HG03571 (cell line): ENCODE results near the gene CPA3.

Source experiments
- ATAC-seq: cut with Tn5 transposase; IDR thresholded peaks from one replicate; pipeline ENCODE4 v1.9.1; 2021; ENCODE audit not compliant: unreplicated experiment

CPA3 gene

GRCh38 chr3:148865049-148865448, at the start of gene CPA3:
CPA3 (plus strand) TSS chr3:148865296; CDS start chr3:148865308, 12 bp downstream.
- ATAC-seq, result no peak

- ATAC-seq, result no peak
These were observed 49.6 kb upstream of the CPA3 start for GRCh38 chr3:148815316-148816110.

- ATAC-seq, result no peak
These were observed 48.7 kb upstream of the CPA3 start for GRCh38 chr3:148816427-148816826.

- no peak for ATAC-seq
These were observed 48.0 kb upstream of the CPA3 start for GRCh38 chr3:148816981-148817525.

GRCh38 chr3:148820361-148821245, 44.5 kb upstream of the CPA3 start:
- ATAC-seq, result no peak

GRCh38 chr3:148823026-148823425, 42.1 kb upstream of the CPA3 start:
- no peak for ATAC-seq

- ATAC-seq, result no peak
These were observed 39.6 kb upstream of the CPA3 start for GRCh38 chr3:148825476-148825875.

- ATAC-seq, result no peak
These were observed 37.5 kb upstream of the CPA3 start, which contains the start of gene CPB1 for GRCh38 chr3:148827585-148827984. CPB1 (plus strand) TSS chr3:148827811; CDS start chr3:148827824, 13 bp downstream.

- no peak for ATAC-seq
These were observed 36.9 kb upstream of the CPA3 start for GRCh38 chr3:148828136-148828690.

GRCh38 chr3:148829926-148830325, 35.2 kb upstream of the CPA3 start:
- ATAC-seq, result no peak

- no peak for ATAC-seq
These were observed 31.9 kb upstream of the CPA3 start for GRCh38 chr3:148833223-148833622.

GRCh38 chr3:148839805-148840204, 25.3 kb upstream of the CPA3 start:
- no peak for ATAC-seq

- no peak for ATAC-seq
These were observed 24.6 kb upstream of the CPA3 start for GRCh38 chr3:148840451-148840850.

- ATAC-seq, result no peak
These were observed 19.2 kb upstream of the CPA3 start for GRCh38 chr3:148845756-148846395.

GRCh38 chr3:148847351-148847750, 17.7 kb upstream of the CPA3 start:
- ATAC-seq, result no peak

- ATAC-seq, result no peak
These were observed 16.7 kb upstream of the CPA3 start for GRCh38 chr3:148848410-148848809.

GRCh38 chr3:148852271-148852992, 12.7 kb upstream of the CPA3 start:
- no peak for ATAC-seq

GRCh38 chr3:148853076-148853475, 12.0 kb upstream of the CPA3 start:
- no peak for ATAC-seq

- ATAC-seq, result no peak
These were observed 11.0 kb upstream of the CPA3 start for GRCh38 chr3:148854061-148854460.

- ATAC-seq, result no peak
These were observed 8.7 kb upstream of the CPA3 start for GRCh38 chr3:148856384-148856783.
